HepG2 (cell line): ENCODE results near the gene YTHDF1. TPM values are rescaled to one million over a fixed set of nuclear protein-coding genes. Genes with fewer than 3 reads are reported as not detected.

ENCODE experiments used
- CTCF ChIP-seq: sonication (generic); formaldehyde crosslinking; IDR thresholded peaks from 2 replicates; pipeline ENCODE4 v1.5.0; 2020; ENCODE audit warnings: mild to moderate bottlenecking, missing genetic modification reagents, moderate library complexity
- ETV5 ChIP-seq: IDR thresholded peaks from 2 replicates; pipeline ENCODE4 v1.6.1; 2018; ENCODE audit warnings: missing biosample characterization, missing genetic modification reagents, inconsistent platforms, borderline replicate concordance
- HNF4A ChIP-seq: sonication (generic); formaldehyde crosslinking; IDR thresholded peaks from 2 replicates; pipeline ENCODE4 v1.4.0; 2020; ENCODE audit warnings: missing genetic modification reagents
- KIAA2018 ChIP-seq: sonication (generic); formaldehyde crosslinking; IDR thresholded peaks from 2 replicates; pipeline ENCODE4 v1.5.0; 2020; ENCODE audit warnings: mild to moderate bottlenecking, missing genetic modification reagents, borderline replicate concordance
- MXD1 ChIP-seq: sonication (generic); formaldehyde crosslinking; IDR thresholded peaks from 2 replicates; pipeline ENCODE4 v1.4.0; 2020; ENCODE audit warnings: mild to moderate bottlenecking, missing genetic modification reagents
- NKX3-1 ChIP-seq: sonication (generic); formaldehyde crosslinking; IDR thresholded peaks from 2 replicates; pipeline ENCODE4 v1.5.0; 2020; ENCODE audit warnings: missing genetic modification reagents
- SATB2 ChIP-seq: sonication (generic); formaldehyde crosslinking; IDR thresholded peaks from 2 replicates; pipeline ENCODE4 v1.5.0; 2020; ENCODE audit warnings: missing genetic modification reagents
- XRCC5 ChIP-seq: fragments of 200-400 bp; formaldehyde crosslinking; optimal IDR thresholded peaks from 2 replicates; pipeline ENCODE3; 2017; ENCODE audit warnings: mild to moderate bottlenecking, low read length
- ZBTB2 ChIP-seq: sonication (generic); formaldehyde crosslinking; IDR thresholded peaks from 2 replicates; pipeline ENCODE4 v1.8.0; 2022; ENCODE audit warnings: low read depth, missing genetic modification reagents
- ZBTB34 ChIP-seq: sonication (generic); formaldehyde crosslinking; IDR thresholded peaks from 2 replicates; pipeline ENCODE4 v1.8.0; 2022; ENCODE audit warnings: mild to moderate bottlenecking, missing genetic modification reagents
- ZBTB46 ChIP-seq: sonication (generic); formaldehyde crosslinking; IDR thresholded peaks from 2 replicates; pipeline ENCODE4 v1.4.0; 2020; ENCODE audit warnings: mild to moderate bottlenecking, missing genetic modification reagents, borderline replicate concordance
- ZNF143 ChIP-seq: sonication (generic); formaldehyde crosslinking; IDR thresholded peaks from 2 replicates; pipeline ENCODE4 v1.4.0; 2020; ENCODE audit warnings: missing genetic modification reagents
- ZNF501 ChIP-seq: sonication (generic); formaldehyde crosslinking; IDR thresholded peaks from 2 replicates; pipeline ENCODE4 v1.5.1; 2020; ENCODE audit warnings: mild to moderate bottlenecking, moderate library complexity, missing genetic modification reagents
- ZNF674 ChIP-seq: sonication (generic); formaldehyde crosslinking; IDR thresholded peaks from 2 replicates; pipeline ENCODE4 v1.5.0; 2020; ENCODE audit warnings: low read depth, mild to moderate bottlenecking, missing genetic modification reagents
- polyA plus RNA-seq, 8 experiments: library from polyadenylated mRNA; depleted of rRNA in 3 of 8; stranded (reverse) in 7 of 8; unstranded in 1 of 8; fragments of >200 nt; fragmentation: Illumina TruSeq in 4 of 8; extraction: Trizol in 4 of 8; gene quantifications; 2 replicates each; pipeline versions ENCODE4 v1.2.1 to v1.2.3, GENCODE V29; 2011 to 2016; ENCODE audit warnings: low read depth in 4 of 8, missing spikeins in 1 of 8, mixed read lengths in 1 of 8; ENCODE audit not compliant: insufficient read depth in 1 of 8
- total RNA-seq, 5 experiments: library from RNA; depleted of rRNA; stranded (reverse); fragments of >200 nt; fragmentation: Illumina TruSeq; extraction: Trizol; gene quantifications; 2 replicates each; pipeline ENCODE4 v1.2.3, GENCODE V29; 2016; ENCODE audit warnings: low read depth in 1 of 5

YTHDF1 gene
- total and polyA plus RNA-seq, 2 of the 13 experiments (the other 11 are each of a cell fraction or from before 2014, with no cell fraction given) = 34.5 to 37.7 TPM

- no peak for TF ChIP-seq KIAA2018
- peak; percentile 68 for TF ChIP-seq XRCC5
- TF ChIP-seq ZNF674 = no peak
- TF ChIP-seq NKX3-1 (CRISPR knock-in tag) = no peak
- TF ChIP-seq ZBTB2 = no peak
- TF ChIP-seq ZBTB34 (CRISPR knock-in tag) = no peak
- peak; percentile 2; the same call in 1 of the 2 replicates for TF ChIP-seq ETV5 (CRISPR knock-in tag)
- 0 out of 2 replicates have a peak, but pooled peaks have one; percentile 21 for TF ChIP-seq ZNF143 (CRISPR knock-in tag)
- TF ChIP-seq ZBTB46 (CRISPR knock-in tag) = no peak
- 0 out of 2 replicates have a peak, but pooled peaks have one; percentile 12 for TF ChIP-seq HNF4A (CRISPR knock-in tag)
- peak; percentile 77 for TF ChIP-seq CTCF (CRISPR knock-in tag)
- no peak for TF ChIP-seq SATB2 (CRISPR knock-in tag)
- no peak for TF ChIP-seq MXD1 (CRISPR knock-in tag)
- 0 out of 2 replicates have a peak, but pooled peaks have one; percentile 23 for TF ChIP-seq ZNF501 (CRISPR knock-in tag)
Observed at GRCh38 chr20:63172726-63173125, 43.2 kb downstream of the YTHDF1 start (continued).
